Common myeloid progenitor, CD34-positive (primary cell): Measurements from ENCODE around the gene HRC. TPM values are rescaled to one million over a fixed set of nuclear protein-coding genes. Genes with fewer than 3 reads are reported as not detected.

Source experiments
- CTCF ChIA-PET: fragments of 350-600 bp; sonication (Branson Sonifier 250); formaldehyde crosslinking; loops from one replicate; lab custom pipeline; 2021; ENCODE audit warnings: antibody characterized with exemption; lab: Charles Lee
- POLR2A ChIA-PET: fragments of 350-600 bp; sonication (Branson Sonifier 250); formaldehyde crosslinking; loops from one replicate; lab custom pipeline; 2021; ENCODE audit warnings: antibody characterized with exemption; lab: Charles Lee
- DNase-seq, 3 donors: peaks; one replicate each; pipeline versions ENCODE4 v3.0.0 to v3.0.0-alpha.2; 2013
- H3K27ac ChIP-seq, 2 experiments: 1 replicate in 1 of 2; 2 replicates in 1 of 2; pipeline ENCODE4 v1.7.0; 2013; ENCODE audit warnings: inconsistent platforms in 2 of 2, low read length in 2 of 2, mild to moderate bottlenecking in 2 of 2, low read depth in 1 of 2, moderate library complexity in 1 of 2; ENCODE audit not compliant: severe bottlenecking in 2 of 2, insufficient read depth in 1 of 2, poor library complexity in 1 of 2
- H3K27me3 ChIP-seq, 5 experiments: replicated peaks in 2 of 5; 1 replicate in 3 of 5; 2 replicates in 2 of 5; pipeline versions ENCODE4 v1.6.1 to v1.7.0; 2013; ENCODE audit warnings: low read length in 4 of 5, mild to moderate bottlenecking in 2 of 5, moderate library complexity in 2 of 5, inconsistent platforms in 1 of 5; ENCODE audit not compliant: insufficient read depth in 5 of 5, control insufficient read depth in 4 of 5
- H3K36me3 ChIP-seq, 4 experiments: 1 replicate in 2 of 4; 2 replicates in 2 of 4; pipeline versions ENCODE4 v1.6.1 to v1.7.0; 2013; ENCODE audit warnings: low read length in 3 of 4, control low read depth in 1 of 4, mild to moderate bottlenecking in 1 of 4; ENCODE audit not compliant: control insufficient read depth in 4 of 4, insufficient read depth in 4 of 4
- H3K4me1 ChIP-seq, 4 experiments: 1 replicate in 3 of 4; 2 replicates in 1 of 4; pipeline versions ENCODE4 v1.6.1 to v1.7.1; 2013; ENCODE audit warnings: low read length in 3 of 4, mild to moderate bottlenecking in 3 of 4, control low read depth in 1 of 4, inconsistent platforms in 1 of 4, moderate library complexity in 1 of 4; ENCODE audit not compliant: control insufficient read depth in 4 of 4, insufficient read depth in 4 of 4; ENCODE audit errors: control extremely low read depth in 1 of 4
- H3K4me3 ChIP-seq, 7 experiments: 1 replicate in 4 of 7; 2 replicates in 3 of 7; pipeline versions ENCODE4 v1.5.1 to v1.7.0; 2013; ENCODE audit warnings: mild to moderate bottlenecking in 7 of 7, low read length in 6 of 7, moderate library complexity in 6 of 7, inconsistent platforms in 2 of 7, low read depth in 2 of 7, control low read depth in 1 of 7; ENCODE audit not compliant: insufficient read depth in 4 of 7, control insufficient read depth in 1 of 7; ENCODE audit errors: extremely low read depth in 1 of 7
- H3K9me3 ChIP-seq, 5 experiments: 1 replicate in 4 of 5; 2 replicates in 1 of 5; pipeline versions ENCODE4 v1.6.1 to v1.7.1; 2013; ENCODE audit warnings: low read length in 4 of 5, mild to moderate bottlenecking in 2 of 5, inconsistent platforms in 1 of 5, low read depth in 1 of 5, moderate library complexity in 1 of 5; ENCODE audit not compliant: control insufficient read depth in 4 of 5, insufficient read depth in 2 of 5; ENCODE audit errors: control extremely low read depth in 1 of 5
- WGBS: methylation state at CpG from one replicate; pipeline ENCODE4 v1.1.5; 2013; ENCODE audit not compliant: insufficient coverage; 5-methylcytosine and 5-hydroxymethylcytosine counted together
- polyA plus RNA-seq: library from polyadenylated mRNA; unstranded; fragments of 120-200 nt; gene quantifications from one replicate; pipeline ENCODE4 v1.2.1, GENCODE V29; 2013

The HRC gene
- not detected for polyA plus RNA-seq

- no peak for DNase-seq
- no peaks in the 10 kb centered on the region for H3K36me3 ChIP-seq
- peaks cover 0 to 32% (median 26%) of the 10 kb centered on the region in 4 experiments for H3K4me1 ChIP-seq
- H3K9me3 ChIP-seq, result no peaks in the 10 kb centered on the region
- peaks cover 0 to 20% (median 9%) of the 10 kb centered on the region in 5 experiments for H3K27me3 ChIP-seq
- ChIA-PET CTCF (interaction anchor here (1.4 kb wide), 1 partner anchor 42 kb away, joined by 3 read pairs; no protein-coding TSS in a partner anchor), POLR2A (no interaction called here)
- peak within 1 kb of the TSS in 1 of 2 experiments; percentile 59 for H3K27ac ChIP-seq
- H3K4me3 ChIP-seq, result no peak within 1 kb of the TSS
- WGBS, result 76% methylated on average over 18 of the region's 19 CpGs
Measured at GRCh38 chr19:49155005-49155819, at the start of gene HRC. HRC (minus strand) TSS chr19:49155396; CDS start chr19:49155237, 159 bp downstream.

- WGBS, result 97% methylated on average over 4 of the region's 7 CpGs
- Histone ChIP-seq H3K4me1 (no peaks in the 10 kb centered on the region), H3K9me3 (no peaks in the 10 kb centered on the region), H3K27me3 (no peaks in the 10 kb centered on the region), H3K36me3 (no peaks in the 10 kb centered on the region), H3K27ac (no peak overlapping the region), H3K4me3 (no peak overlapping the region)
- ChIA-PET CTCF (no interaction called here), POLR2A (no interaction called here)
- DNase-seq, result no peak
Measured at GRCh38 chr19:49201042-49201441, 45.8 kb upstream of the HRC start.

GRCh38 chr19:49200238-49200862 is 45.2 kb upstream of the HRC start:
- ChIA-PET POLR2A (interaction anchor here (0.5 kb wide), 1 partner anchor 694 kb away, joined by 3 read pairs; no protein-coding TSS in a partner anchor), CTCF (interaction anchor here (0.7 to 4.7 kb wide), 6 partner anchors 13 to 102 kb away, joined by 3 to 34 read pairs (median 7); partner anchors contain the start of gene LIN7B)
- 96% methylated on average over 23 of the region's 29 CpGs for WGBS
- Histone ChIP-seq H3K9me3 (no peaks in the 10 kb centered on the region), H3K4me3 (no peak overlapping the region), H3K4me1 (no peaks in the 10 kb centered on the region), H3K27me3 (no peaks in the 10 kb centered on the region), H3K36me3 (no peaks in the 10 kb centered on the region), H3K27ac (no peak overlapping the region)
- DNase-seq, result peak; percentile 15 to 27 (median 18)

- 96% methylated on average over 35 of the region's 40 CpGs for WGBS
- Histone ChIP-seq H3K27me3 (peaks cover 0 to 2% (median 0%) of the 10 kb centered on the region in 5 experiments), H3K36me3 (no peaks in the 10 kb centered on the region), H3K4me1 (no peaks in the 10 kb centered on the region), H3K4me3 (no peak overlapping the region), H3K9me3 (no peaks in the 10 kb centered on the region), H3K27ac (no peak overlapping the region)
- CTCF ChIA-PET, result interaction anchor here (0.7 to 4.7 kb wide), 3 partner anchors 10 to 99 kb away, joined by 3 to 34 read pairs (median 18); no protein-coding TSS in a partner anchor
- POLR2A ChIA-PET, result no interaction called here
- no peak for DNase-seq
Measured at GRCh38 chr19:49196527-49197240, 41.5 kb upstream of the HRC start.

GRCh38 chr19:49194408-49194807 is 39.2 kb upstream of the HRC start:
- H3K27me3 ChIP-seq, result peaks cover 0 to 2% (median 0%) of the 10 kb centered on the region in 5 experiments
- H3K4me1 ChIP-seq, result peaks cover 0 to 3% (median 0%) of the 10 kb centered on the region in 4 experiments
- H3K27ac ChIP-seq, result no peak overlapping the region
- POLR2A ChIA-PET, result no interaction called here
- CTCF ChIA-PET, result interaction anchor here (0.7 to 1.5 kb wide), 2 partner anchors 10 to 12 kb away, joined by 3 to 4 read pairs; no protein-coding TSS in a partner anchor
- H3K9me3 ChIP-seq, result no peaks in the 10 kb centered on the region
- no peak overlapping the region for H3K4me3 ChIP-seq
- no peaks in the 10 kb centered on the region for H3K36me3 ChIP-seq
- DNase-seq, result no peak
- WGBS, result 100% methylated on average over 4 of the region's 4 CpGs

GRCh38 chr19:49193822-49194394 is 38.7 kb upstream of the HRC start:
- WGBS, result 98% methylated on average over 4 of the region's 6 CpGs
- POLR2A ChIA-PET, result no interaction called here
- H3K4me3 ChIP-seq, result no peak overlapping the region
- H3K9me3 ChIP-seq, result no peaks in the 10 kb centered on the region
- CTCF ChIA-PET, result interaction anchor here (1.5 kb wide), 1 partner anchor 10 kb away, joined by 4 read pairs; no protein-coding TSS in a partner anchor
- H3K36me3 ChIP-seq, result no peaks in the 10 kb centered on the region
- H3K27me3 ChIP-seq, result peaks cover 0 to 2% (median 0%) of the 10 kb centered on the region in 5 experiments
- peaks cover 0 to 5% (median 1%) of the 10 kb centered on the region in 4 experiments for H3K4me1 ChIP-seq
- no peak for DNase-seq
- H3K27ac ChIP-seq, result no peak overlapping the region
